Measurements from ENCODE around the gene PKP3.

DNA sequence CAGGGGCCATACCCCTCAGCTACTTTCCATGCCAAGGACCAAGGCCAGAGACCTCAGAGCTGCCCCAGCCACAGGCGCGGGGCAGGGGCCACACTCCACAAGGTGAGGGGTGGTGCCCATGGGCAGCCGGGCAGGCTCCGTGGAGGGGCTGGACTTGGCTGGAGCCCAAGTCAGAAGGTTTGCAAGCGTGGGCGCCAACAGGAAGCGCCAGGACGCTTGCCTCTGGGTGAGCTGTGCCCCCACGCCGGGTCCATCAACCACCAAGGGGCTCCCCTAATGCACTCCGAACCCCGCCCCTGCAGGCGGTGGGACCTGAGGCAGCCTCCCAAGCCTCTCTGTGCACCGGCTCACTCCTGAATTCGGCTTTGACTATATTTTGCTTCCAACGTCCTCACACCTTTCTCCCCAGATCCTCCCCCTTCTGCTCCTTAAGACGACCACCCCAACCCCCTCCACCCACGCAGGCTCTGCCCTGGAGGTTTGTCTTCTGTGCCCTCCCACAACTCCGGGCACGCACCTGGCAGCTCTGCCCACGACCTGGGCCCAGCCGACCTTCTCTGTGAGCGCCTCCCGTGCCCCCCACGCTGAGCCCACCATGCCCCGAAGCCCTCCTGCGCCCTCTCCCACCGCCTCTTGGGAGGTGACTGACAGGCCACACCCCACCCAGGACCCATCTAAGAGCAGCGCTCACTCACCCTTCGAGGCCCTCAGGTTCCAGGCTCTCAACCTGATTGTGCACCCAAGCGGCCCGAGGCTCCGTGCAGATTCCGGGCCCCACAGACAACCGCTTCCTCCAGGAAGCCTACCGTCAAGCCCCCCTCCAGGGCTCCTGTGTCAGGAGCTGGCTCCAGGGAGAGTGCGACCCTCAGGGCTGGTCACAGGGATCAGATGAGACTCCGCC is 2.6 kb upstream of the PKP3 start:
- TF ChIP-seq, protein P1, sequence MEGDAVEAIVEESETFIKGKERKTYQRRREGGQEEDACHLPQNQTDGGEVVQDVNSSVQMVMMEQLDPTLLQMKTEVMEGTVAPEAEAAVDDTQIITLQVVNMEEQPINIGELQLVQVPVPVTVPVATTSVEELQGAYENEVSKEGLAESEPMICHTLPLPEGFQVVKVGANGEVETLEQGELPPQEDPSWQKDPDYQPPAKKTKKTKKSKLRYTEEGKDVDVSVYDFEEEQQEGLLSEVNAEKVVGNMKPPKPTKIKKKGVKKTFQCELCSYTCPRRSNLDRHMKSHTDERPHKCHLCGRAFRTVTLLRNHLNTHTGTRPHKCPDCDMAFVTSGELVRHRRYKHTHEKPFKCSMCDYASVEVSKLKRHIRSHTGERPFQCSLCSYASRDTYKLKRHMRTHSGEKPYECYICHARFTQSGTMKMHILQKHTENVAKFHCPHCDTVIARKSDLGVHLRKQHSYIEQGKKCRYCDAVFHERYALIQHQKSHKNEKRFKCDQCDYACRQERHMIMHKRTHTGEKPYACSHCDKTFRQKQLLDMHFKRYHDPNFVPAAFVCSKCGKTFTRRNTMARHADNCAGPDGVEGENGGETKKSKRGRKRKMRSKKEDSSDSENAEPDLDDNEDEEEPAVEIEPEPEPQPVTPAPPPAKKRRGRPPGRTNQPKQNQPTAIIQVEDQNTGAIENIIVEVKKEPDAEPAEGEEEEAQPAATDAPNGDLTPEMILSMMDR (optimal IDR thresholded peaks at IDR 0.05 in 1 of 3, IDR thresholded peaks at IDR 0.05 in 1 of 3, conservative IDR thresholded peaks at IDR 0.05 in 1 of 3; ENCODE audit: extremely low read depth in 1 of 3, insufficient read depth in 2 of 3, low read length in 3 of 3) = no peak
- no peak for TF ChIP-seq EZH2 (IDR thresholded peaks at IDR 0.05; ENCODE audit: low read length)
